Sciatic nerve (tissue), 2 donors: Measurements from ENCODE around the gene MAL. TPM values are rescaled to one million over a fixed set of nuclear protein-coding genes. Genes with fewer than 3 reads are reported as not detected.

Source experiments
- ATAC-seq: fragments of 200-7000 bp; cut with Tn5 transposase; one replicate; pipeline ENCODE4 v1.9.1; 2020; ENCODE audit warnings: mild to moderate bottlenecking, moderate library complexity
- DNase-seq: peaks from one replicate; pipeline ENCODE4 v3.0.0-alpha.2; 2020; ENCODE audit warnings: low spot score
- intact Hi-C: fragments of 100-400 bp; cut with DNase I; formaldehyde crosslinking; loops from one replicate; pipeline ENCODE4 v1.14.2; 2022
- total RNA-seq: library from RNA; stranded (reverse); fragmentation: NEBNext Ultra II Directional; extraction: Animal tissue kit (Norgen Biotek cat#: 25700); gene quantifications from one replicate; pipeline ENCODE4 v1.2.1, GENCODE V29; 2021
- donor health status: DM: no; HTN: no; CAD: no.
- donor health status: DM: no; HTN: no; CAD: no.

The MAL gene
- total RNA-seq, 1 donor from 2014 or later, result 241 TPM

GRCh38 chr2:95055262-95055661, 29.8 kb downstream of the MAL start:
- no peak for DNase-seq
- no peak for ATAC-seq
- intact Hi-C loops, result no loop called here

GRCh38 chr2:95056044-95056443, 30.5 kb downstream of the MAL start:
- ATAC-seq (no peak), DNase-seq (peak; percentile 33)
- intact Hi-C loops, result no loop called here

- intact Hi-C loops, result no loop called here
- peak; percentile 33 for ATAC-seq
- peak; percentile 55 for DNase-seq
These were observed 31.3 kb downstream of the MAL start for GRCh38 chr2:95056461-95057459.

- intact Hi-C loops, result no loop called here
- ATAC-seq (peak; percentile 77), DNase-seq (peak; percentile 70)
These were observed 32.2 kb downstream of the MAL start for GRCh38 chr2:95057535-95058370.

- DNase-seq (peak; percentile 64), ATAC-seq (no peak)
- intact Hi-C loops, result no loop called here
These were observed 33.0 kb downstream of the MAL start for GRCh38 chr2:95058466-95058988.

GRCh38 chr2:95058989-95059641, 33.6 kb downstream of the MAL start:
- peak; percentile 45 for DNase-seq
- no peak for ATAC-seq
- intact Hi-C loops, result no loop called here

- ATAC-seq (no peak), DNase-seq (no peak)
- intact Hi-C loops, result no loop called here
These were observed 34.3 kb downstream of the MAL start for GRCh38 chr2:95059656-95060370.

GRCh38 chr2:95060446-95061118, 35.1 kb downstream of the MAL start:
- ATAC-seq, result no peak
- DNase-seq, result no peak
- intact Hi-C loops, result no loop called here

GRCh38 chr2:95061119-95061512, 35.6 kb downstream of the MAL start:
- DNase-seq (no peak), ATAC-seq (no peak)
- intact Hi-C loops, result no loop called here

- no peak for ATAC-seq
- intact Hi-C loops, result no loop called here
- DNase-seq, result no peak
These were observed 36.2 kb downstream of the MAL start for GRCh38 chr2:95061601-95062183.

GRCh38 chr2:95062242-95063085, 37.0 kb downstream of the MAL start:
- DNase-seq (no peak), ATAC-seq (no peak)
- intact Hi-C loops, result no loop called here

GRCh38 chr2:95063086-95063958, 37.8 kb downstream of the MAL start:
- ATAC-seq (no peak), DNase-seq (no peak)
- intact Hi-C loops, result no loop called here

- no peak for ATAC-seq
- no peak for DNase-seq
- intact Hi-C loops, result no loop called here
These were observed 42.7 kb downstream of the MAL start for GRCh38 chr2:95068256-95068655.

GRCh38 chr2:95069465-95069864, 44.0 kb downstream of the MAL start:
- DNase-seq, result no peak
- no peak for ATAC-seq
- intact Hi-C loops, result no loop called here

- intact Hi-C loops, result loop anchor here (10.0 kb wide), 1 partner anchor 47 kb away; the partner anchor contains the start of gene MAL
- no peak for DNase-seq
These were observed 46.3 kb downstream of the MAL start for GRCh38 chr2:95071856-95072255.

GRCh38 chr2:95072424-95072823, 46.9 kb downstream of the MAL start:
- DNase-seq (no peak), ATAC-seq (no peak)
- intact Hi-C loops, result loop anchor here (10.0 kb wide), 1 partner anchor 48 kb away; the partner anchor contains the start of gene MAL

More at GRCh38 chr2:95071856-95072255, 46.3 kb downstream of the MAL start:
- ATAC-seq, result no peak
